ENCODE results near the gene LLCFC1.

- TF ChIP-seq MAX (IDR thresholded peaks at IDR 0.05) (no peak), EZH2 (IDR thresholded peaks at IDR 0.05; ENCODE audit: low read depth, low read length, severe bottlenecking) (no peak), RNF2 (IDR thresholded peaks at IDR 0.05; ENCODE audit: borderline replicate concordance, low read depth, low read length, missing control alignments, poor library complexity, severe bottlenecking) (no peak), CEBPB (IDR thresholded peaks at IDR 0.05; ENCODE audit: low read depth, low read length) (no peak), SIN3A (conservative IDR thresholded peaks at IDR 0.05 in 1 of 2, IDR thresholded peaks at IDR 0.05 in 1 of 2; ENCODE audit: low read depth in 1 of 2, low read length in 2 of 2) (no peak), GABPA (IDR thresholded peaks at IDR 0.05; ENCODE audit: borderline replicate concordance, insufficient read depth, low read length) (no peak), RBBP5 (IDR thresholded peaks at IDR 0.05; ENCODE audit: borderline replicate concordance, low read depth, low read length) (no peak), YY1 (IDR thresholded peaks at IDR 0.05; ENCODE audit: low read depth, low read length) (no peak)
These were observed 12.1 kb upstream of the LLCFC1 start for GRCh38 chr7:142927085-142927745.
